Measurements from ENCODE around the gene TMPRSS4. TPM values are rescaled to one million over a fixed set of nuclear protein-coding genes. Genes with fewer than 3 reads are reported as not detected.

The TMPRSS4 gene
- total RNA-seq, 1 donor from 2014 or later = not detected

GRCh38 chr11:118074785-118075184, 2.1 kb upstream of the TMPRSS4 start:
- no peaks in the 10 kb centered on the region for H3K9me3 ChIP-seq (ENCODE audit: insufficient read depth, low read depth, low read length)
- H3K27me3 Mint-ChIP-seq (ENCODE audit: low read depth, unreplicated experiment) = peaks cover 38% of the 10 kb centered on the region
- H3K27me3 ChIP-seq (ENCODE audit: insufficient read depth, low read length) = no peaks in the 10 kb centered on the region
- no peak overlapping the region for H3K27ac Mint-ChIP-seq (ENCODE audit: unreplicated experiment)
- no peaks in the 10 kb centered on the region for H3K36me3 Mint-ChIP-seq (ENCODE audit: low read depth, unreplicated experiment)
- H3K4me2 ChIP-seq (ENCODE audit: low read length) = no peak overlapping the region
- peaks cover 6% of the 10 kb centered on the region for H3K9me3 Mint-ChIP-seq (ENCODE audit: unreplicated experiment)
- DNase-seq (ENCODE audit: low read depth) = no peak
- no peak overlapping the region for H3K4me3 Mint-ChIP-seq (ENCODE audit: unreplicated experiment)
- H4K20me1 ChIP-seq (ENCODE audit: insufficient read depth, low read length) = no peaks in the 10 kb centered on the region
- no peak overlapping the region for H3K27ac ChIP-seq (ENCODE audit: low read depth, low read length)
- no peak overlapping the region for H2AFZ ChIP-seq (ENCODE audit: low read depth, low read length)
- no peaks in the 10 kb centered on the region for H3K4me1 ChIP-seq (ENCODE audit: insufficient read depth, low read length)
- H3K9ac ChIP-seq (ENCODE audit: low read length) = no peak overlapping the region
- no peaks in the 10 kb centered on the region for H3K4me1 Mint-ChIP-seq (ENCODE audit: low read depth, unreplicated experiment)
- H3K4me3 ChIP-seq (ENCODE audit: insufficient read depth, low read depth, low read length) = no peak overlapping the region
- H3K36me3 ChIP-seq (ENCODE audit: insufficient read depth, low read length) = no peaks in the 10 kb centered on the region
- no peaks in the 10 kb centered on the region for H3K79me2 ChIP-seq (ENCODE audit: insufficient read depth, low read length)
- no peak for FAIRE-seq
- no peak for TF ChIP-seq CTCF (IDR thresholded peaks at IDR 0.05; ENCODE audit: insufficient read depth, low read depth, low read length)
- no peak for TF ChIP-seq EZH2 (IDR thresholded peaks at IDR 0.05; ENCODE audit: insufficient read depth, low read length)

GRCh38 chr11:118078911-118079411, 2.1 kb downstream of the TMPRSS4 start:
- Histone ChIP-seq H3K4me2 (ENCODE audit: low read length) (no peak overlapping the region), H3K36me3 (ENCODE audit: insufficient read depth, low read length) (no peaks in the 10 kb centered on the region), H4K20me1 (ENCODE audit: insufficient read depth, low read length) (no peaks in the 10 kb centered on the region), H3K9ac (ENCODE audit: low read length) (no peak overlapping the region), H3K79me2 (ENCODE audit: insufficient read depth, low read length) (no peaks in the 10 kb centered on the region), H3K27ac (ENCODE audit: low read depth, low read length) (no peak overlapping the region), H3K4me1 (ENCODE audit: insufficient read depth, low read length) (no peaks in the 10 kb centered on the region), H3K9me3 (ENCODE audit: insufficient read depth, low read depth, low read length) (no peaks in the 10 kb centered on the region), H3K27me3 (ENCODE audit: insufficient read depth, low read length) (peaks cover 2% of the 10 kb centered on the region), H2AFZ (ENCODE audit: low read depth, low read length) (no peak overlapping the region), H3K4me3 (ENCODE audit: insufficient read depth, low read depth, low read length) (no peak overlapping the region)
- Mint-ChIP-seq H3K27me3 (ENCODE audit: low read depth, unreplicated experiment) (peaks cover 43% of the 10 kb centered on the region), H3K36me3 (ENCODE audit: low read depth, unreplicated experiment) (no peaks in the 10 kb centered on the region), H3K9me3 (ENCODE audit: unreplicated experiment) (peaks cover 14% of the 10 kb centered on the region), H3K4me1 (ENCODE audit: low read depth, unreplicated experiment) (peaks cover 4% of the 10 kb centered on the region), H3K27ac (ENCODE audit: unreplicated experiment) (no peak overlapping the region), H3K4me3 (ENCODE audit: unreplicated experiment) (no peak overlapping the region)
- TF ChIP-seq EZH2 (IDR thresholded peaks at IDR 0.05; ENCODE audit: insufficient read depth, low read length) (no peak), CTCF (IDR thresholded peaks at IDR 0.05; ENCODE audit: insufficient read depth, low read depth, low read length) (no peak)
- FAIRE-seq (no peak), DNase-seq (ENCODE audit: low read depth) (no peak)

GRCh38 chr11:118079491-118079890, 2.6 kb downstream of the TMPRSS4 start:
- Histone ChIP-seq H3K9ac (ENCODE audit: low read length) (no peak overlapping the region), H3K4me1 (ENCODE audit: insufficient read depth, low read length) (no peaks in the 10 kb centered on the region), H4K20me1 (ENCODE audit: insufficient read depth, low read length) (no peaks in the 10 kb centered on the region), H3K9me3 (ENCODE audit: insufficient read depth, low read depth, low read length) (no peaks in the 10 kb centered on the region), H3K4me2 (ENCODE audit: low read length) (no peak overlapping the region), H3K36me3 (ENCODE audit: insufficient read depth, low read length) (no peaks in the 10 kb centered on the region), H3K4me3 (ENCODE audit: insufficient read depth, low read depth, low read length) (no peak overlapping the region), H2AFZ (ENCODE audit: low read depth, low read length) (no peak overlapping the region), H3K79me2 (ENCODE audit: insufficient read depth, low read length) (no peaks in the 10 kb centered on the region), H3K27ac (ENCODE audit: low read depth, low read length) (no peak overlapping the region), H3K27me3 (ENCODE audit: insufficient read depth, low read length) (peaks cover 4% of the 10 kb centered on the region)
- Mint-ChIP-seq H3K27me3 (ENCODE audit: low read depth, unreplicated experiment) (peaks cover 42% of the 10 kb centered on the region), H3K9me3 (ENCODE audit: unreplicated experiment) (peaks cover 17% of the 10 kb centered on the region), H3K4me1 (ENCODE audit: low read depth, unreplicated experiment) (peaks cover 4% of the 10 kb centered on the region), H3K4me3 (ENCODE audit: unreplicated experiment) (no peak overlapping the region), H3K27ac (ENCODE audit: unreplicated experiment) (no peak overlapping the region), H3K36me3 (ENCODE audit: low read depth, unreplicated experiment) (no peaks in the 10 kb centered on the region)
- FAIRE-seq = no peak
- no peak for DNase-seq (ENCODE audit: low read depth)
- TF ChIP-seq EZH2 (IDR thresholded peaks at IDR 0.05; ENCODE audit: insufficient read depth, low read length) (no peak), CTCF (IDR thresholded peaks at IDR 0.05; ENCODE audit: insufficient read depth, low read depth, low read length) (no peak)

Measured in astrocyte (in vitro differentiated cells and primary cell).